Common myeloid progenitor, CD34-positive (primary cell): ENCODE data around the gene MYH7.
"Not testable (repeated sequence)": the region's sequence is repeated elsewhere in the genome, so short reads cannot be mapped to it uniquely, and the experiment has no call there.

ENCODE experiments used
- CTCF ChIA-PET: fragments of 350-600 bp; sonication (Branson Sonifier 250); formaldehyde crosslinking; loops from one replicate; lab custom pipeline; 2021; ENCODE audit warnings: antibody characterized with exemption; lab: Charles Lee
- POLR2A ChIA-PET: fragments of 350-600 bp; sonication (Branson Sonifier 250); formaldehyde crosslinking; loops from one replicate; lab custom pipeline; 2021; ENCODE audit warnings: antibody characterized with exemption; lab: Charles Lee
- DNase-seq, 3 donors: peaks; one replicate each; pipeline versions ENCODE4 v3.0.0 to v3.0.0-alpha.2; 2013
- H3K27ac ChIP-seq, 2 experiments: 1 replicate in 1 of 2; 2 replicates in 1 of 2; pipeline ENCODE4 v1.7.0; 2013; ENCODE audit warnings: inconsistent platforms in 2 of 2, low read length in 2 of 2, mild to moderate bottlenecking in 2 of 2, low read depth in 1 of 2, moderate library complexity in 1 of 2; ENCODE audit not compliant: severe bottlenecking in 2 of 2, insufficient read depth in 1 of 2, poor library complexity in 1 of 2
- H3K27me3 ChIP-seq, 5 experiments: replicated peaks in 2 of 5; 1 replicate in 3 of 5; 2 replicates in 2 of 5; pipeline versions ENCODE4 v1.6.1 to v1.7.0; 2013; ENCODE audit warnings: low read length in 4 of 5, mild to moderate bottlenecking in 2 of 5, moderate library complexity in 2 of 5, inconsistent platforms in 1 of 5; ENCODE audit not compliant: insufficient read depth in 5 of 5, control insufficient read depth in 4 of 5
- H3K36me3 ChIP-seq, 4 experiments: 1 replicate in 2 of 4; 2 replicates in 2 of 4; pipeline versions ENCODE4 v1.6.1 to v1.7.0; 2013; ENCODE audit warnings: low read length in 3 of 4, control low read depth in 1 of 4, mild to moderate bottlenecking in 1 of 4; ENCODE audit not compliant: control insufficient read depth in 4 of 4, insufficient read depth in 4 of 4
- H3K4me1 ChIP-seq, 4 experiments: 1 replicate in 3 of 4; 2 replicates in 1 of 4; pipeline versions ENCODE4 v1.6.1 to v1.7.1; 2013; ENCODE audit warnings: low read length in 3 of 4, mild to moderate bottlenecking in 3 of 4, control low read depth in 1 of 4, inconsistent platforms in 1 of 4, moderate library complexity in 1 of 4; ENCODE audit not compliant: control insufficient read depth in 4 of 4, insufficient read depth in 4 of 4; ENCODE audit errors: control extremely low read depth in 1 of 4
- H3K4me3 ChIP-seq, 7 experiments: 1 replicate in 4 of 7; 2 replicates in 3 of 7; pipeline versions ENCODE4 v1.5.1 to v1.7.0; 2013; ENCODE audit warnings: mild to moderate bottlenecking in 7 of 7, low read length in 6 of 7, moderate library complexity in 6 of 7, inconsistent platforms in 2 of 7, low read depth in 2 of 7, control low read depth in 1 of 7; ENCODE audit not compliant: insufficient read depth in 4 of 7, control insufficient read depth in 1 of 7; ENCODE audit errors: extremely low read depth in 1 of 7
- H3K9me3 ChIP-seq, 5 experiments: 1 replicate in 4 of 5; 2 replicates in 1 of 5; pipeline versions ENCODE4 v1.6.1 to v1.7.1; 2013; ENCODE audit warnings: low read length in 4 of 5, mild to moderate bottlenecking in 2 of 5, inconsistent platforms in 1 of 5, low read depth in 1 of 5, moderate library complexity in 1 of 5; ENCODE audit not compliant: control insufficient read depth in 4 of 5, insufficient read depth in 2 of 5; ENCODE audit errors: control extremely low read depth in 1 of 5
- WGBS: methylation state at CpG from one replicate; pipeline ENCODE4 v1.1.5; 2013; ENCODE audit not compliant: insufficient coverage; 5-methylcytosine and 5-hydroxymethylcytosine counted together

Gene MYH7

GRCh38 chr14:23430723-23431085 lies 4.8 kb downstream of the MYH7 start:
- Histone ChIP-seq H3K36me3 (no peaks in the 10 kb centered on the region), H3K4me3 (no peak overlapping the region), H3K4me1 (no peaks in the 10 kb centered on the region), H3K27me3 (peaks cover 0 to 5% (median 0%) of the 10 kb centered on the region in 5 experiments), H3K9me3 (no peaks in the 10 kb centered on the region), H3K27ac (no peak overlapping the region)
- WGBS: 63% methylated on average over 2 of the region's 2 CpGs
- DNase-seq: peak in 2 of 3 donors; percentile 44
- POLR2A ChIA-PET: no interaction called here
- CTCF ChIA-PET: no interaction called here

GRCh38 chr14:23430016-23430722 lies 5.3 kb downstream of the MYH7 start:
- ChIA-PET CTCF (no interaction called here), POLR2A (no interaction called here)
- H3K4me3 ChIP-seq: no peak overlapping the region
- H3K9me3 ChIP-seq: no peaks in the 10 kb centered on the region
- H3K36me3 ChIP-seq: no peaks in the 10 kb centered on the region
- DNase-seq: no peak
- peaks cover 0 to 5% (median 0%) of the 10 kb centered on the region in 5 experiments for H3K27me3 ChIP-seq
- H3K27ac ChIP-seq: no peak overlapping the region
- 91% methylated on average over 10 of the region's 10 CpGs for WGBS
- no peaks in the 10 kb centered on the region for H3K4me1 ChIP-seq

DNA sequence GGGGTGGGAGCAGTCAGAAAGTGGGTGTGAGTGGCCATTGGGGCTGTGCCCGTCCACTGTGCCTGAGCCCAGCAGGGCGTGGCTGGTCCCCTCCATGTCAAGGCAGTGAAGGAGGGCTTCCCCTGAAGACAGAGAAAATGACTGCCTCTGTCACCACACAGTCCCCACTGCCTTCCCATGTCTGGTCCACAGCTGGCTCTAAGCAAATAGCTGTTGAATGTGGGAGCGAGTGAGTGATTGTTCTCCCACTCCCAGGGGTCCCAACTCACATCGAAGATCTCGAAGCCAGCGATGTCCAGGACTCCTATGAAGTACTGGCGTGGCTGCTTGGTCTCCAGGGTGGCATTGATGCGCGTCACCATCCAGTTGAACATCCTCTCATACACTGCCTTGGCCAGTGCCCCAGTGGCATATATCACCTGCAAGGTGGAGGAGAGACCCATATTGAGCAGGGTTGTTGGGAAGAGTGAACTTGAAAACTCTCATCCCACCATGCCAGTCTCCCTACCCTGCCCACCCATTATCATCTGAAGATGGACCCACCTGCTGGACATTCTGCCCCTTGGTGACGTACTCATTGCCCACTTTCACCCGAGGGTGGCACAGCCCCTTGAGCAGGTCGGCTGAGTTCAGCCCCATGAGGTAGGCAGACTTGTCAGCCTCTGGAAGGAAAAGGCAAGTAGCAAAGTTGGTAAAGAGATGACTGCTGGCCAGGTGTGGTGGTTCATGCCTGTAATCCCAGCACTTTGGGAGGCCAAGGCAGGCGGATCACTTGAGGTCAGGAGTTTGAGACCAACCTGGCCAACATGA lies 6.6 kb downstream of the MYH7 start:
- ChIA-PET CTCF (no interaction called here), POLR2A (no interaction called here)
- DNase-seq: no peak
- WGBS: 97% methylated on average over 8 of the region's 13 CpGs
- no peaks in the 10 kb centered on the region for H3K9me3 ChIP-seq
- no peaks in the 10 kb centered on the region for H3K4me1 ChIP-seq
- H3K4me3 ChIP-seq: no peak overlapping the region
- no peak overlapping the region for H3K27ac ChIP-seq
- H3K27me3 ChIP-seq: peaks cover 0 to 5% (median 0%) of the 10 kb centered on the region in 5 experiments
- no peaks in the 10 kb centered on the region for H3K36me3 ChIP-seq

DNA sequence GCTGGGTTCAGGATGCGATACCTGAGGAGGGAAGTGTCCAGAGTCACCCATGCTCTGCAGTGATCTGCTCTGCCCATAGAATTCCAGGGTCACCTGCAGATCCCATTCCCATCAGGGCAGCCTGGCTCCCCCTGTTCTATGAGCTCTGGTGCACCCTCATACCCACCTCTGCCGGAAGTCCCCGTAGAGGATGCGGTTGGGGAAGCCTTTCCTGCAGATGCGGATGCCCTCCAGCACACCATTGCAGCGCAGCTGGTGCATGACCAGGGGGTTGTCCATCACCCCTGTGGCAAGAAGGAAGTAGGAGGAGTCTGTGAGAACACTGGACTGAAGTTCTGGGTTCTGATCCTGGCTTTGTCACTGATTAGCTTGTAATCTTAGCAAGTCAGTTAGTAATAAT lies 9.7 kb downstream of the MYH7 start:
- H3K4me3 ChIP-seq, H3K27me3 ChIP-seq, DNase-seq, H3K9me3 ChIP-seq, H3K27ac ChIP-seq, POLR2A ChIA-PET, H3K36me3 ChIP-seq, H3K4me1 ChIP-seq: not testable (repeated sequence)
- WGBS: 64% methylated on average over 5 of the region's 6 CpGs
- CTCF ChIA-PET: interaction anchor here (1.2 to 1.5 kb wide), 2 partner anchors 9 to 92 kb away, joined by 3 to 5 read pairs; no protein-coding TSS in a partner anchor

GRCh38 chr14:23425169-23425568 lies 10.3 kb downstream of the MYH7 start:
- Histone ChIP-seq H3K9me3 (no peaks in the 10 kb centered on the region), H3K4me3 (no peak overlapping the region), H3K4me1 (no peaks in the 10 kb centered on the region), H3K27ac (no peak overlapping the region), H3K27me3 (peaks cover 0 to 2% (median 0%) of the 10 kb centered on the region in 5 experiments), H3K36me3 (no peaks in the 10 kb centered on the region)
- WGBS: 92% methylated on average over 10 of the region's 10 CpGs
- no peak for DNase-seq
- POLR2A ChIA-PET: no interaction called here
- CTCF ChIA-PET: interaction anchor here (1.2 to 1.5 kb wide), 3 partner anchors 8 to 91 kb away, joined by 3 to 5 read pairs (median 5); no protein-coding TSS in a partner anchor

DNA sequence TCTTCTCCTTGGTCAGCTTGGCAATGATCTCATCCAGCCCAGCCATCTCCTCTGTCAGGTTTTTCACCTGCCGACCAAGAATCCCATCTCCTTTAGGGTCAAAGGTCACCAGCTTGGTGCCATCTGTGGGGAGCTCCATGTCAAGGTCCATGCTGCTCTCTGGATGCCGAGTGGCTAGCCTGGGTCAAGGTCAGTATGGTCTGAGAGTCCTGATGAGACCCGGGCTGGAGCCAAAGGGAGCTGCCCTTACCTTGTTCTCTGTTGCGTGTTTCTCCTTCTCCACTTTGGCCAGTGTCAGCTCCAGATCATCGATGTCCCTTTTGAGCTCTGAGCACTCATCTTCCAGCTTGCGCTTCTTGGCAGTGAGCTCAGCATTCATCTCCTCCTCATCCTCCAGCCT lies 11.8 kb downstream of the MYH7 start:
- Histone ChIP-seq H3K36me3 (no peaks in the 10 kb centered on the region), H3K4me1 (no peaks in the 10 kb centered on the region), H3K4me3 (no peak overlapping the region), H3K9me3 (no peaks in the 10 kb centered on the region), H3K27me3 (no peaks in the 10 kb centered on the region), H3K27ac (no peak overlapping the region)
- 94% methylated on average over 6 of the region's 6 CpGs for WGBS
- POLR2A ChIA-PET: no interaction called here
- DNase-seq: no peak
- CTCF ChIA-PET: interaction anchor here (0.7 to 2.5 kb wide), 3 partner anchors 10 to 40 kb away, joined by 3 to 7 read pairs (median 3); no protein-coding TSS in a partner anchor

GRCh38 chr14:23421594-23421993 lies 13.9 kb downstream of the MYH7 start:
- Histone ChIP-seq H3K27me3 (no peaks in the 10 kb centered on the region), H3K36me3 (no peaks in the 10 kb centered on the region), H3K9me3 (no peaks in the 10 kb centered on the region), H3K4me3 (no peak overlapping the region), H3K4me1 (no peaks in the 10 kb centered on the region), H3K27ac (no peak overlapping the region)
- DNase-seq: peak in 1 of 3 donors; percentile 14
- ChIA-PET CTCF (interaction anchor here (1.5 kb wide), 1 partner anchor 41 kb away, joined by 3 read pairs; no protein-coding TSS in a partner anchor), POLR2A (interaction anchor here (1.2 kb wide), 1 partner anchor 38 kb away, joined by 3 read pairs; no protein-coding TSS in a partner anchor)
